ENCODE measurements around the gene SPATA46. TPM values are rescaled to one million over a fixed set of nuclear protein-coding genes. Genes with fewer than 3 reads are reported as not detected.

Gene SPATA46
- total and polyA plus RNA-seq, 2 of the 8 experiments (the other 6 are each of a cell fraction or from before 2014, with no cell fraction given) = not detected

DNA sequence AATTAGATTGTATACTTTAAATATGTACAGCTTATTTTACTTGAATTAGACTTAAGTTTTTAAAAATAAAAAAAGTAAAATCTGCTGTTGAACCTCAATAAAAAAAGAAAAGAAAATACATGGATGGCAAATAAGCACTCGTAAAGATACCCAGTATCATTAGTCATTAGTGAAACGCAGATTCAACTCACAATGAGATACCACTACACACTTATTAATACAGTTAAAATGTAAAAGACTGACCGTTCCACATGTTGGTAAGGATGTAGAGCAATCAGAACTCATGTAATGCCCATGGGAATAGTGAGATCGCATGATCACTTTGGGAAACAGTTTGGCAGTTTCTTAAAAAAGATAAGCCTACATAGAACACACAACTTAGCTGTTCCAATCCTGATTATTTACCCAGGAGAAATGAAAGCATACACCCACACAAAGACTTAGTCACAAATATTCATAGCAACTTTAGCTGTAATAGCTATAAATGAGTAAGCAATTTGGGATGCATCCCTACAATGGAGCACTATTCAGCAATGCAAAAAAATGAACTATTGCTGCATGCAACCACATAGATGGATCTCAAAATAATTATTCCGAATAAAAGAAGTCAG, 28.0 kb upstream of the SPATA46 start:
- 82% methylated on average over 5 of the region's 5 CpGs; no CpG with 5 or more reads in 1 of the 2 experiments for WGBS, 2 experiments (ENCODE audit: extremely low coverage in 1 of 2, insufficient coverage in 1 of 2, insufficient read length in 1 of 2, insufficient replicate concordance in 2 of 2, low coverage in 1 of 2, low lambda C conversion rate in 2 of 2, missing lambda C conversion rate in 1 of 2)
- CTCF ChIA-PET (ENCODE audit: partially characterized antibody) = interaction anchor here (1.0 to 1.2 kb wide), 2 partner anchors 16 to 62 kb away, joined by 3 read pairs; no protein-coding TSS in a partner anchor
- H3K4me2 ChIP-seq (ENCODE audit: insufficient read depth in 1 of 2, low read depth in 2 of 2, low read length in 2 of 2) = no peak overlapping the region

More for the DNA sequence above, 28.0 kb upstream of the SPATA46 start:
- Histone ChIP-seq H2BK120ac (replicated peaks; ENCODE audit: low read depth, low read length) (no peak overlapping the region), H3K79me2 (ENCODE audit: control insufficient read depth in 1 of 2, insufficient read depth in 2 of 2, low read length in 2 of 2) (no peaks in the 10 kb centered on the region), H3K9me3 (ENCODE audit: insufficient read depth in 2 of 2, low read depth in 1 of 2, low read length in 1 of 2) (no peaks in the 10 kb centered on the region), H2BK20ac (ENCODE audit: low read length) (no peak overlapping the region), H4K91ac (replicated peaks; ENCODE audit: insufficient read length, low read length) (no peak overlapping the region), H4K5ac (ENCODE audit: insufficient read length, low read depth, low read length) (no peak overlapping the region), H3K4me1 (replicated peaks in 1 of 4; ENCODE audit: control insufficient read depth in 3 of 4, insufficient read depth in 4 of 4, low read length in 3 of 4) (peaks cover 0 to under 1% (median 0%) of the 10 kb centered on the region in 4 experiments; a peak in 1 of 7 replicates), H3K14ac (ENCODE audit: insufficient read length) (no peak overlapping the region), H3K56ac (replicated peaks; ENCODE audit: insufficient read length, low read depth, low read length) (no peak overlapping the region), H4K20me1 (replicated peaks in 1 of 2; ENCODE audit: control insufficient read depth in 1 of 2, insufficient read depth in 2 of 2, low read length in 2 of 2) (no peaks in the 10 kb centered on the region), H2AK5ac (ENCODE audit: low read depth, low read length) (no peak overlapping the region), H4K8ac (ENCODE audit: extremely low read depth, insufficient read depth, low read length) (no peak overlapping the region), H3K23ac (ENCODE audit: insufficient read length) (no peak overlapping the region), H3K9ac (replicated peaks in 1 of 4; ENCODE audit: extremely low read depth in 1 of 4, low read depth in 3 of 4, low read length in 3 of 4) (no peak overlapping the region), H3K23me2 (ENCODE audit: low read depth, low read length) (no peaks in the 10 kb centered on the region), H3K4ac (replicated peaks; ENCODE audit: insufficient read length, low read depth, low read length) (no peak overlapping the region), H3K27me3 (replicated peaks in 1 of 4; ENCODE audit: control insufficient read depth in 3 of 4, extremely low read depth in 1 of 4, insufficient read depth in 3 of 4, low read length in 3 of 4) (no peaks in the 10 kb centered on the region), H3K18ac (ENCODE audit: extremely low read depth, low read length) (no peak overlapping the region), H3K79me1 (ENCODE audit: low read depth, low read length) (no peaks in the 10 kb centered on the region), H2BK5ac (ENCODE audit: low read depth, low read length) (no peak overlapping the region), H3K36me3 (ENCODE audit: control insufficient read depth in 2 of 4, insufficient read depth in 4 of 4, low read length in 3 of 4) (no peaks in the 10 kb centered on the region), H2BK15ac (ENCODE audit: low read length) (no peak overlapping the region), H3K4me3 (ENCODE audit: extremely low read depth in 1 of 4, insufficient read depth in 2 of 4, low read depth in 3 of 4, low read length in 4 of 4) (no peak overlapping the region), H2AFZ (ENCODE audit: low read length) (no peak overlapping the region), H2BK12ac (ENCODE audit: low read depth, low read length) (no peak overlapping the region), H3K27ac (ENCODE audit: low read depth, low read length) (no peak overlapping the region)
- POLR2A ChIA-PET (ENCODE audit: partially characterized antibody) = no interaction called here
- FAIRE-seq = no peak
- no peak for DNase-seq (ENCODE audit: low read depth in 1 of 2, low spot score in 2 of 2)
